GM23338 (cell line): ENCODE measurements around the gene GRIA1. TPM values are rescaled to one million over a fixed set of nuclear protein-coding genes. Genes with fewer than 3 reads are reported as not detected.

Experiments
- EZH2phosphoT487 ChIP-seq: fragments of 200-600 bp; sonication (generic); IDR thresholded peaks from one replicate; pipeline ENCODE4 v1.8.1; 2018; ENCODE audit warnings: antibody characterized with exemption; ENCODE audit not compliant: unreplicated experiment
- JUNB ChIP-seq: IDR thresholded peaks from one replicate; pipeline ENCODE4 v1.6.1; 2016; ENCODE audit warnings: antibody characterized with exemption; ENCODE audit not compliant: unreplicated experiment
- REST ChIP-seq: IDR thresholded peaks from one replicate; pipeline ENCODE4 v1.6.1; 2018; ENCODE audit warnings: antibody characterized with exemption; ENCODE audit not compliant: unreplicated experiment
- STAT1 ChIP-seq: IDR thresholded peaks from one replicate; pipeline ENCODE4 v1.6.1; 2016; ENCODE audit warnings: antibody characterized with exemption; ENCODE audit not compliant: unreplicated experiment
- ZNF462 ChIP-seq: fragments of 250-450 bp; sonication (Bioruptor Pico); IDR thresholded peaks from 2 replicates; pipeline ENCODE4 v1.5.0; 2020; ENCODE audit warnings: mild to moderate bottlenecking, moderate library complexity
- polyA plus RNA-seq: library from polyadenylated mRNA; unstranded; fragments of >200 nt; fragmentation: Nextera tagmentation; extraction: Ambion mirVana; gene quantifications from 2 replicates; pipeline ENCODE4 v1.2.1, GENCODE V29; 2016
- total RNA-seq: library from RNA; depleted of rRNA; stranded (reverse); fragments of >200 nt; shearing (Covaris generic); gene quantifications from 2 replicates; pipeline ENCODE4 v1.2.3, GENCODE V29; 2014

Gene GRIA1
- total and polyA plus RNA-seq, 2 experiments from 2014 or later, result 1.0 to 1.7 TPM

- TF ChIP-seq ZNF462 (CRISPR knock-in tag) (no peak), JUNB (no peak), EZH2phosphoT487 (no peak), STAT1 (no peak), REST (no peak)
These were observed 65.1 kb downstream of the GRIA1 start (continued) for GRCh38 chr5:153555420-153556114.
